HCT116 (cell line): Measurements from ENCODE around the gene FBXW8. TPM values are rescaled to one million over a fixed set of nuclear protein-coding genes. Genes with fewer than 3 reads are reported as not detected.

ENCODE experiments used
- ATAC-seq: fragments of 200-7000 bp; cut with Tn5 transposase; 2 replicates; pipeline ENCODE4 v1.9.1; 2020; ENCODE audit warnings: mild to moderate bottlenecking, moderate library complexity
- BruUV-seq: library from RNA; stranded (reverse); fragments of 400-500 nt; replicated peaks from 2 replicates; lab custom pipeline; 2021; lab: Mats Ljungman, UMichigan
- CTCF ChIA-PET: fragments of 300-600 bp; sonication (Branson Sonifier 250); formaldehyde crosslinking; loops from one replicate; lab custom pipeline; 2021; ENCODE audit warnings: antibody characterized with exemption; lab: Charles Lee
- POLR2A ChIA-PET: fragments of 300-600, 350-600 bp; sonication (Branson Sonifier 250); formaldehyde crosslinking; loops from one replicate; lab custom pipeline; 2021; ENCODE audit warnings: antibody characterized with exemption; lab: Charles Lee
- RAD21 ChIA-PET, 2 experiments: fragments of 300-600 bp; sonication (Branson Sonifier 250); formaldehyde crosslinking; loops; one replicate each; lab custom pipeline; 2023; ENCODE audit warnings: low total read pairs in 2 of 2; ENCODE audit not compliant: uncharacterized antibody in 2 of 2, unreplicated experiment in 2 of 2, low non-redundant PET in 1 of 2; lab: Charles Lee
- DNase-seq: peaks from one replicate; pipeline ENCODE4 v3.0.0-alpha.2; 2010; ENCODE audit warnings: low read depth, low spot score
- H2AFZ ChIP-seq: fragments of 200-600 bp; shearing (Covaris generic), sonication (generic); 2 replicates; pipeline ENCODE4 v1.6.1; 2017; ENCODE audit warnings: low read depth, mixed run types, mixed read lengths, antibody characterized with exemption, low read length; ENCODE audit not compliant: poor library complexity, severe bottlenecking
- H3K27ac ChIP-seq: 2 replicates; pipeline ENCODE4 v1.5.1; 2012; ENCODE audit warnings: low read depth, low read length
- H3K27me3 ChIP-seq: fragments of 200-600 bp; sonication (generic); 2 replicates; pipeline ENCODE4 v1.6.1; 2016; ENCODE audit warnings: mixed run types, low read length, mixed read lengths; ENCODE audit not compliant: insufficient read depth
- H3K36me3 ChIP-seq, 2 experiments: fragments of 200-500 bp in 1 of 2; fragments of 200-600 bp in 1 of 2; sonication (Bioruptor generic) in 1 of 2; sonication (generic) in 1 of 2; 2 replicates each; pipeline versions ENCODE4 v1.5.1 to v1.6.1; 2014 to 2016; ENCODE audit warnings: low read length in 2 of 2, inconsistent platforms in 1 of 2, mixed read lengths in 1 of 2, mixed run types in 1 of 2; ENCODE audit not compliant: insufficient read depth in 2 of 2, control insufficient read depth in 1 of 2
- H3K4me1 ChIP-seq, 2 experiments: fragments of 200-600 bp in 1 of 2; sonication (generic) in 1 of 2; 2 replicates each; pipeline versions ENCODE4 v1.5.1 to v1.6.1; 2012 to 2017; ENCODE audit warnings: low read length in 2 of 2, inconsistent platforms in 1 of 2, mild to moderate bottlenecking in 1 of 2, mixed read lengths in 1 of 2, mixed run types in 1 of 2, moderate library complexity in 1 of 2; ENCODE audit not compliant: insufficient read depth in 2 of 2, control insufficient read depth in 1 of 2
- H3K4me2 ChIP-seq: fragments of 200-600 bp; sonication (generic); 2 replicates; pipeline ENCODE4 v1.6.1; 2017; ENCODE audit warnings: mixed run types, low read length, mixed read lengths
- H3K4me3 ChIP-seq, 2 experiments: fragments of 200-600 bp in 1 of 2; sonication (generic) in 1 of 2; replicated peaks in 1 of 2; 2 replicates each; pipeline ENCODE4 v1.5.1; 2011 to 2016; ENCODE audit warnings: low read length in 2 of 2, control low read depth in 1 of 2, low read depth in 1 of 2, mild to moderate bottlenecking in 1 of 2, mixed read lengths in 1 of 2, mixed run types in 1 of 2
- H3K79me2 ChIP-seq: fragments of 200-600 bp; sonication (generic); 2 replicates; pipeline ENCODE4 v1.6.1; 2017; ENCODE audit warnings: mild to moderate bottlenecking, mixed run types, low read length, moderate library complexity, mixed read lengths; ENCODE audit not compliant: insufficient read depth
- H3K9ac ChIP-seq: fragments of 200-600 bp; sonication (generic); 2 replicates; pipeline ENCODE4 v1.6.1; 2016; ENCODE audit warnings: low read length, mixed read lengths
- H3K9me2 ChIP-seq: fragments of 200-600 bp; sonication (generic), shearing (Covaris generic); 2 replicates; pipeline ENCODE4 v1.6.1; 2017; ENCODE audit warnings: mixed run types, mild to moderate bottlenecking, moderate library complexity; ENCODE audit not compliant: insufficient read depth
- H3K9me3 ChIP-seq, 2 experiments: fragments of 200-500 bp in 1 of 2; fragments of 200-600 bp in 1 of 2; sonication (Bioruptor generic) in 1 of 2; sonication (generic) in 1 of 2; 2 replicates each; pipeline ENCODE4 v1.6.1; 2014 to 2017; ENCODE audit warnings: low read length in 2 of 2, mixed read lengths in 2 of 2, inconsistent platforms in 1 of 2, low read depth in 1 of 2, mild to moderate bottlenecking in 1 of 2, mixed run types in 1 of 2, moderate library complexity in 1 of 2; ENCODE audit not compliant: control insufficient read depth in 1 of 2, insufficient read depth in 1 of 2
- H4K20me1 ChIP-seq: fragments of 200-600 bp; sonication (generic), shearing (Covaris generic); 2 replicates; pipeline ENCODE4 v1.6.1; 2017; ENCODE audit warnings: mixed run types, mild to moderate bottlenecking, moderate library complexity; ENCODE audit not compliant: insufficient read depth
- CEBPB ChIP-seq: IDR thresholded peaks from 2 replicates; pipeline ENCODE4 v1.6.1; 2012; ENCODE audit warnings: low read depth
- EZH2 ChIP-seq: fragments of 200-600 bp; sonication (generic); IDR thresholded peaks from 2 replicates; pipeline ENCODE4 v1.6.1; 2017; ENCODE audit warnings: antibody characterized with exemption, mixed run types
- POLR2AphosphoS5 ChIP-seq: IDR thresholded peaks from 2 replicates; pipeline ENCODE4 v1.6.1; 2011; ENCODE audit warnings: mild to moderate bottlenecking, low read depth, low read length, moderate library complexity
- RAD21 ChIP-seq: IDR thresholded peaks from 2 replicates; pipeline ENCODE4 v1.6.1; 2012; ENCODE audit warnings: low read depth, mild to moderate bottlenecking
- SP1 ChIP-seq: IDR thresholded peaks from 2 replicates; pipeline ENCODE4 v1.6.1; 2012; ENCODE audit warnings: low read depth
- TCF7L2 ChIP-seq: IDR thresholded peaks from 2 replicates; pipeline ENCODE4 v1.7.0; 2011; ENCODE audit warnings: borderline replicate concordance, inconsistent platforms; ENCODE audit not compliant: insufficient read depth, insufficient read length; ENCODE audit errors: extremely low read depth
- ZFX ChIP-seq: fragments of 450-650 bp; IDR thresholded peaks from 2 replicates; pipeline ENCODE4 v1.6.1; 2017
- ZNF274 ChIP-seq: fragments of 200-500 bp; sonication (Bioruptor generic); IDR thresholded peaks from 2 replicates; pipeline ENCODE4 v1.6.1; 2014; ENCODE audit warnings: mild to moderate bottlenecking, low read depth, low read length, inconsistent platforms
- intact Hi-C: fragments of 100-400 bp; cut with micrococcal nuclease; formaldehyde crosslinking; loops from 2 replicates; pipeline ENCODE4 v1.10.0; 2022
- total RNA-seq: library from RNA; stranded (reverse); gene quantifications from one replicate; pipeline ENCODE4 v1.2.1, GENCODE V29; 2021; ENCODE audit not compliant: unreplicated experiment
- TF ChIP-seq, protein P1 (sequence below): IDR thresholded peaks from 2 replicates; pipeline ENCODE4 v1.6.1; 2012
- TF ChIP-seq, protein P2 (sequence below): IDR thresholded peaks from 2 replicates; pipeline ENCODE4 v1.6.1; 2012
- TF ChIP-seq, protein P3 (sequence below): IDR thresholded peaks from 2 replicates; pipeline ENCODE4 v1.6.1; 2011; ENCODE audit warnings: mild to moderate bottlenecking, low read length, moderate library complexity; ENCODE audit not compliant: insufficient replicate concordance; ENCODE audit errors: extremely low read depth
- TF ChIP-seq, protein P4 (sequence below): IDR thresholded peaks from 2 replicates; pipeline ENCODE4 v1.6.1; 2012; ENCODE audit warnings: low read depth

FBXW8 gene
- total RNA-seq, 1 experiment from 2014 or later = 14.6 TPM

DNA sequence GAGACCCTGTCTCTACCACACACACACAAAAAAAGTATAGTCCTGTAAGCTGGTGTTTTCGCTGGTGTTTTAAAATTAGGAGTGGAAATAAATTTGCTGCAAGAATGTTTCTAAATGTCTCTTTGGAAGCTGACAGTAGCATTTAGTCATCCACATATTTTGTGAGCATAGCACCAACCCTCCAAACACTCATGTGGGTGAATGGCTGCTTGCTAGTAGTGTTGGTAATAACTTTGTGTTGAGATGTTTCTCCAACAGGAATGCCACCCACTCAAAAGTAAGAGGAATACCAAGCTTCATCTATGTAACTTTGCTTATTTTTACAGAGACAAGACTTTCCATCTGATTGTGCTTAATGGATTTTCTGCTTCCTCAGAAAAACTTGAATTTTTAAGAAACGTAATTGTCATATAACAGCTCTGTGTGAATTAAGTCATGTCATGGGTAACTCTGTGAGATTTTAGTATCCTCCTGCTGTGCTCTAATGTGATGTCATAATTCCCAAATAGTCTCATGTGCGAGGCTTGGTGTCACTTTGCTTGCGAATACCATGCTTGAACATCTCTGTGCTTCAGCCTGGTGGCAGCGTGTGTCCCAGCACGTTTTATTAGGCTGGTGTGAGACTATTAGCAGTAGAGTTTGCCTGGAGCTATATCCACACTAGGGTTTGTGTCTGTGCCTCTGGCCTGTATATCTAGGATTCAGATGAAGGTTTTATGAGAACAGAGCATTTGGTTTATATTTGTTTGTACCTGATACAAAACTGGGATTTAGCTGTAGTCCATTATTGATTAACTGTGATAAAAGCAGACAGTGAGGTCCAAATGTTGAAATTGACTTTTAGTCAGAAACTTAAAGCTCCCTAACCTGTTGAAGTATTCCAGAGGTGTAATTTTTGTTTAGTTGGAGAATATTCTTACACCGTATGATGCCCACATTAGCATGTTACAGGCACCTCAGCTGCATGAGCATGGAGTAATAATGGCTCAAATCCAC lies 80.5 kb downstream of the FBXW8 start:
- no peaks in the 10 kb centered on the region for H4K20me1 ChIP-seq
- H3K36me3 ChIP-seq = peaks cover 0 to 11% of the 10 kb centered on the region in 2 experiments; a peak in 1 of 4 replicates
- no peak overlapping the region for H2AFZ ChIP-seq
- no peak for DNase-seq
- ATAC-seq = no peak
- no peak overlapping the region for H3K4me3 ChIP-seq
- POLR2A ChIA-PET = no interaction called here
- RAD21 ChIA-PET = interaction anchor here in 1 of 2 experiments (0.6 kb wide), 1 partner anchor 1070 kb away, joined by 3 read pairs; the partner anchor contains the start of gene WSB2
- no peaks in the 10 kb centered on the region for H3K4me1 ChIP-seq
- intact Hi-C loops = no loop called here
- H3K9me2 ChIP-seq = no peaks in the 10 kb centered on the region
- no peaks in the 10 kb centered on the region for H3K9me3 ChIP-seq
- TF ChIP-seq RAD21 (no peak), TCF7L2 (no peak)
- H3K27ac ChIP-seq = no peak overlapping the region
- no peaks in the 10 kb centered on the region for H3K27me3 ChIP-seq
- CTCF ChIA-PET = no interaction called here
- no peak overlapping the region for H3K4me2 ChIP-seq
- H3K9ac ChIP-seq = no peak overlapping the region
- no TSS peak for BruUV-seq
- no peaks in the 10 kb centered on the region for H3K79me2 ChIP-seq

DNA sequence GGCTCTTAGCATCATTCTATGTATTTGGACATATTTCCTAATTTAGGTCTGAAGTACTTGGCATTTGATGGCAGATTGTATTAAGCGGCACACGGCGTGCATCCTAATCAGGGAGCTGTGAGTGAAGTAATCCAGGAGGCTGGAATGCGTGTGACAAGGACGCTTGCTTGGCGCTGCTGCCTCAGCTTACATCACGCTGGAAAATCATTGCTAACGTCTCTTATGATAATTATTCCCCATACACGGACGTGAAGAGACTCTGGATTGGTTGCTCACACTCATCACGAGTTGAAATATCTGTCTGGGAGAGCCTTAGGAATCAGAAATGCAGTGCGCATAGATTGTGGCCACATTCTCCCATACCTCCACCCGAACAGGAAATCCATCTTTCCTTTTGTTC lies 85.3 kb downstream of the FBXW8 start:
- Histone ChIP-seq H3K9me2 (no peaks in the 10 kb centered on the region), H3K27ac (no peak overlapping the region), H3K4me1 (no peaks in the 10 kb centered on the region), H2AFZ (no peak overlapping the region), H4K20me1 (no peaks in the 10 kb centered on the region), H3K36me3 (no peaks in the 10 kb centered on the region), H3K79me2 (no peaks in the 10 kb centered on the region), H3K9me3 (no peaks in the 10 kb centered on the region), H3K4me2 (no peak overlapping the region), H3K4me3 (no peak overlapping the region), H3K9ac (no peak overlapping the region), H3K27me3 (no peaks in the 10 kb centered on the region)
- DNase-seq (no peak), ATAC-seq (no peak)
- BruUV-seq = no TSS peak
- ChIA-PET RAD21 (no interaction called here), POLR2A (no interaction called here), CTCF (no interaction called here)
- intact Hi-C loops = no loop called here
- TF ChIP-seq CEBPB (no peak), POLR2AphosphoS5 (no peak), EZH2 (no peak), TCF7L2 (no peak), ZNF274 (no peak), ZFX (no peak), SP1 (no peak)
- TF ChIP-seq, protein P1, sequence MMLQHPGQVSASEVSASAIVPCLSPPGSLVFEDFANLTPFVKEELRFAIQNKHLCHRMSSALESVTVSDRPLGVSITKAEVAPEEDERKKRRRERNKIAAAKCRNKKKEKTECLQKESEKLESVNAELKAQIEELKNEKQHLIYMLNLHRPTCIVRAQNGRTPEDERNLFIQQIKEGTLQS = no peak
- TF ChIP-seq, protein P2, sequence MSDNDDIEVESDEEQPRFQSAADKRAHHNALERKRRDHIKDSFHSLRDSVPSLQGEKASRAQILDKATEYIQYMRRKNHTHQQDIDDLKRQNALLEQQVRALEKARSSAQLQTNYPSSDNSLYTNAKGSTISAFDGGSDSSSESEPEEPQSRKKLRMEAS = no peak
- TF ChIP-seq, protein P3, sequence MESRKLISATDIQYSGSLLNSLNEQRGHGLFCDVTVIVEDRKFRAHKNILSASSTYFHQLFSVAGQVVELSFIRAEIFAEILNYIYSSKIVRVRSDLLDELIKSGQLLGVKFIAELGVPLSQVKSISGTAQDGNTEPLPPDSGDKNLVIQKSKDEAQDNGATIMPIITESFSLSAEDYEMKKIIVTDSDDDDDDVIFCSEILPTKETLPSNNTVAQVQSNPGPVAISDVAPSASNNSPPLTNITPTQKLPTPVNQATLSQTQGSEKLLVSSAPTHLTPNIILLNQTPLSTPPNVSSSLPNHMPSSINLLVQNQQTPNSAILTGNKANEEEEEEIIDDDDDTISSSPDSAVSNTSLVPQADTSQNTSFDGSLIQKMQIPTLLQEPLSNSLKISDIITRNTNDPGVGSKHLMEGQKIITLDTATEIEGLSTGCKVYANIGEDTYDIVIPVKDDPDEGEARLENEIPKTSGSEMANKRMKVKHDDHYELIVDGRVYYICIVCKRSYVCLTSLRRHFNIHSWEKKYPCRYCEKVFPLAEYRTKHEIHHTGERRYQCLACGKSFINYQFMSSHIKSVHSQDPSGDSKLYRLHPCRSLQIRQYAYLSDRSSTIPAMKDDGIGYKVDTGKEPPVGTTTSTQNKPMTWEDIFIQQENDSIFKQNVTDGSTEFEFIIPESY = no peak
- TF ChIP-seq, protein P4, sequence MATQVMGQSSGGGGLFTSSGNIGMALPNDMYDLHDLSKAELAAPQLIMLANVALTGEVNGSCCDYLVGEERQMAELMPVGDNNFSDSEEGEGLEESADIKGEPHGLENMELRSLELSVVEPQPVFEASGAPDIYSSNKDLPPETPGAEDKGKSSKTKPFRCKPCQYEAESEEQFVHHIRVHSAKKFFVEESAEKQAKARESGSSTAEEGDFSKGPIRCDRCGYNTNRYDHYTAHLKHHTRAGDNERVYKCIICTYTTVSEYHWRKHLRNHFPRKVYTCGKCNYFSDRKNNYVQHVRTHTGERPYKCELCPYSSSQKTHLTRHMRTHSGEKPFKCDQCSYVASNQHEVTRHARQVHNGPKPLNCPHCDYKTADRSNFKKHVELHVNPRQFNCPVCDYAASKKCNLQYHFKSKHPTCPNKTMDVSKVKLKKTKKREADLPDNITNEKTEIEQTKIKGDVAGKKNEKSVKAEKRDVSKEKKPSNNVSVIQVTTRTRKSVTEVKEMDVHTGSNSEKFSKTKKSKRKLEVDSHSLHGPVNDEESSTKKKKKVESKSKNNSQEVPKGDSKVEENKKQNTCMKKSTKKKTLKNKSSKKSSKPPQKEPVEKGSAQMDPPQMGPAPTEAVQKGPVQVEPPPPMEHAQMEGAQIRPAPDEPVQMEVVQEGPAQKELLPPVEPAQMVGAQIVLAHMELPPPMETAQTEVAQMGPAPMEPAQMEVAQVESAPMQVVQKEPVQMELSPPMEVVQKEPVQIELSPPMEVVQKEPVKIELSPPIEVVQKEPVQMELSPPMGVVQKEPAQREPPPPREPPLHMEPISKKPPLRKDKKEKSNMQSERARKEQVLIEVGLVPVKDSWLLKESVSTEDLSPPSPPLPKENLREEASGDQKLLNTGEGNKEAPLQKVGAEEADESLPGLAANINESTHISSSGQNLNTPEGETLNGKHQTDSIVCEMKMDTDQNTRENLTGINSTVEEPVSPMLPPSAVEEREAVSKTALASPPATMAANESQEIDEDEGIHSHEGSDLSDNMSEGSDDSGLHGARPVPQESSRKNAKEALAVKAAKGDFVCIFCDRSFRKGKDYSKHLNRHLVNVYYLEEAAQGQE = no peak
